Lower leg skin (tissue), 4 donors: ENCODE data around the gene TMEM200A. TPM values are rescaled to one million over a fixed set of nuclear protein-coding genes. Genes with fewer than 3 reads are reported as not detected.

Experiments
- DNase-seq, 2 donors: peaks; one replicate each; pipeline ENCODE4 v3.0.0-alpha.2; 2019; ENCODE audit warnings: low spot score in 2 of 2
- H3K4me3 ChIP-seq: fragments of 200-600 bp; sonication (generic); 2 replicates; pipeline ENCODE4 v1.5.1; 2017; ENCODE audit warnings: mild to moderate bottlenecking, low read depth; ENCODE audit not compliant: poor library complexity, severe bottlenecking
- CTCF ChIP-seq, 3 donors: fragments of 450-650 bp; IDR thresholded peaks; one replicate each; pipeline ENCODE4 v1.5.1; 2016; ENCODE audit warnings: antibody characterized with exemption in 3 of 3, mild to moderate bottlenecking in 3 of 3, moderate library complexity in 2 of 3
- POLR2A ChIP-seq, 2 donors: fragments of 450-650 bp; IDR thresholded peaks; one replicate each; pipeline ENCODE4 v1.6.1; 2016 to 2017; ENCODE audit warnings: antibody characterized with exemption in 2 of 2, mild to moderate bottlenecking in 1 of 2, moderate library complexity in 1 of 2
- WGBS, 2 donors: methylation state at CpG; one replicate each; pipeline ENCODE4 v1.1.5; 2018; 5-methylcytosine and 5-hydroxymethylcytosine counted together
- intact Hi-C: fragments of 100-400 bp; cut with DNase I; formaldehyde crosslinking; loops from one replicate; pipeline ENCODE4 v1.15.0; 2023; ENCODE audit warnings: low total_unique reads
- total RNA-seq, 4 donors: library from RNA; depleted of rRNA; stranded (reverse); fragments of >200 nt; gene quantifications; one replicate each; pipeline ENCODE4 v1.1.0, GENCODE V29; 2016

Gene TMEM200A
- total RNA-seq, 4 donors from 2014 or later = 0.23 to 1.6 (median 0.68) TPM

- 83 to 88% methylated on average over 2 of the region's 2 CpGs for WGBS, 2 donors
- intact Hi-C loops = no loop called here
- DNase-seq = no peak
- no peak overlapping the region for H3K4me3 ChIP-seq
- TF ChIP-seq POLR2A (IDR thresholded peaks at IDR 0.05) = no peak
- TF ChIP-seq CTCF (IDR thresholded peaks at IDR 0.05) = no peak
Measured at GRCh38 chr6:130405549-130405948, 39.7 kb downstream of the TMEM200A start.

- H3K4me3 ChIP-seq = no peak overlapping the region
- no peak for DNase-seq
- no peak for TF ChIP-seq POLR2A (IDR thresholded peaks at IDR 0.05)
- no peak for TF ChIP-seq CTCF (IDR thresholded peaks at IDR 0.05)
- 71 to 81% methylated on average over 3 of the region's 3 CpGs for WGBS, 2 donors
- intact Hi-C loops = no loop called here
Measured at GRCh38 chr6:130407032-130407431, 41.2 kb downstream of the TMEM200A start.

GRCh38 chr6:130409418-130410100, 43.7 kb downstream of the TMEM200A start:
- WGBS, 2 donors = 40 to 47% methylated on average over 2 of the region's 2 CpGs
- TF ChIP-seq POLR2A (IDR thresholded peaks at IDR 0.05) (no peak), CTCF (IDR thresholded peaks at IDR 0.05) (no peak)
- DNase-seq = no peak
- H3K4me3 ChIP-seq = no peak overlapping the region
- intact Hi-C loops = no loop called here

GRCh38 chr6:130411481-130411880, 45.7 kb downstream of the TMEM200A start:
- H3K4me3 ChIP-seq = no peak overlapping the region
- TF ChIP-seq POLR2A (IDR thresholded peaks at IDR 0.05) (no peak), CTCF (IDR thresholded peaks at IDR 0.05) (no peak)
- DNase-seq = no peak
- WGBS, 2 donors = 25 to 50% methylated on average over 2 of the region's 2 CpGs
- intact Hi-C loops = no loop called here

DNA sequence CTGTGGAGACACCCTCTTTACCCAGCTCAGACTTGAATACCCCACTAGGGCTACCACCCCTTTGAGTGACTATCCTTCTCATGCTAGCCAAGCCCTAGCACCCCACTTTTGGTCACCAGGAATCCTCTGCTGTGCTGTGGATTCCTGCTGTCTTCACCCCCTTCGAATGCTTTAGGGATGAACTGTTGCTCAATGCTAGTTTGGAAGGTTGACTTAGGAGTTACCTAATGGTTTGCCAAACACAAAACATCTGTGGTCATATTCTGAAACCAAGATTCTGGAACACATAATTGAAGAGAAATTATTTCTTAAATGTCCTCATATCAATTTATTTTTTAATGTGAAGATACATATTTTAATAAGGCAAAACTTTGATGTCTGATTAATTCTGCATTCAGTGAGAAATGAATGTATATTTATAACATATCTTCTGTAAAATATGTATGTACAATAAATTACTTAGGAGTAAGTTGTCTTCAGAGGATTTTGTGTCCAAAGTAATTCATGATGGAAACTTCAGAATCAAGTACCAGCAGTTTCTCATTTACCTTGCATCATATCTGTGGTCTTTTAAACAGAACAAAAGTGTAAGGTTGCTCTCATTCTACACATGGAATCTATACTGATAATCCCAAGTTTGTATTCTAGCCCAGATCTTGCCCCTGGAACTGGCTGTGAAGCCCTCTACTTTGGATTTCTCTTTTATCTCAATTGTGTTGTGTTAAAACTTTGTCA, 46.9 kb downstream of the TMEM200A start:
- TF ChIP-seq POLR2A (IDR thresholded peaks at IDR 0.05) (no peak), CTCF (IDR thresholded peaks at IDR 0.05) (no peak)
- 48 to 55% methylated on average over 1 of the region's 1 CpG for WGBS, 2 donors
- no peak for DNase-seq
- intact Hi-C loops = no loop called here
- no peak overlapping the region for H3K4me3 ChIP-seq
